ENCODE data around the gene CYP2B6. TPM values are rescaled to one million over a fixed set of nuclear protein-coding genes. Genes with fewer than 3 reads are reported as not detected.
"Not testable (repeated sequence)": the region's sequence is repeated elsewhere in the genome, so short reads cannot be mapped to it uniquely, and the experiment has no call there.

CYP2B6 gene
- total RNA-seq, 1 donor from 2014 or later = not detected

DNA sequence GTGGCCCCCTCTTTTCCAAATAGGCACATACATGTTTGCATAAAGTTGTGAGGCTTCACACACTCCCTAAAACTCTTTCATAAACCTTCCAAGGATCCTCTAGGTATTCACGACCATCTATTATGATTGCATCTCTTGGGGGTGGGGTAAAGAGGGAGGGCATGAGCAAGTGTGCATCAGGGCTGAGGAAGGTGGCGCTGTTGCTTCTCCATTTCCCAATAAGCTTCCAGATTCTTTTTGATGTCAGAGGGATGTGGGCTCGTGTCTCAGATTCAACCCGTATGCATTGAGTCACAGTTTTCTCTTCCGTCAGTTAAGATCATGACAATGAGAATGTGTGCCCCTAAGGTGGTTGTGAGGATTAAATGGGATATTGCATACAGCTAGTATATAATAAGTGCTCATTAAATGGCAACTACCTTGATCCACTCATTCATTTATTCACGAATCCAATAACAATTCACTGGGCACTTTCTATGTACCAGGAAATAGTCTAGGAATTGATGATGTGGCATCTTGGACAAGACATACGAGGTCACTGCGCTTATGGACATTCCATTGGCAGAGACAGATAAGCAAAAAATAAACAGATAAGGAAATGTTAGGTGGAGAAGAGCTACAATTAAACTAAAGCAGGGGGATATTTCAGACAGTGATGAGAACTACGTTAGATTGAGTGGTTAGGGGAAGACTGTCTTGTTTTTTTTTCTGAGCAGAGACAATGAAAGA is 10.3 kb downstream of the CYP2B6 start:
- DNase-seq = no peak
- peaks cover 13% of the 10 kb centered on the region for H3K27me3 Mint-ChIP-seq
- H3K27ac Mint-ChIP-seq = no peak overlapping the region
- intact Hi-C loops (cut with micrococcal nuclease) = no loop called here
- H3K9me3 Mint-ChIP-seq = peaks cover 3% of the 10 kb centered on the region
- H3K36me3 Mint-ChIP-seq (ENCODE audit: low read depth) = no peaks in the 10 kb centered on the region
- no peaks in the 10 kb centered on the region for H3K4me1 Mint-ChIP-seq
- H3K4me3 Mint-ChIP-seq = no peak overlapping the region

DNA sequence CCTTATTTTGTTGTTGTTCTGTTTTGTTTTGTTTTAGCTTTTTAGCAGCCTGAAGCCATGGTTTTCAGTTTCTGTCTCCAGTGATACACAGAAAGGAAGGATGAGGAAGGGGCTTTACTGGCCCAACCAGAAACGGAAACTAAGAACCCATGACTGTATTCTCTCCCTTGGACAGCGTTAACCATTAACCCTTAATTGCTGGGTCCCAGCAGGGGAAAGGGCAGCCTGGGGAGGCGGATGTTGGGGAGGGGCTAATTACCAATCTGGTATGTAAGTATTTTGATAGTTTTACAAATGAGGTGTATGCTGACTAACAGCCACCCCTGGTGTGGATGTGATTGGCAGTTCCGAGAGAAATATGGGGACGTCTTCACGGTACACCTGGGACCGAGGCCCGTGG is 12.6 kb downstream of the CYP2B6 start:
- not testable (repeated sequence) for H3K9me3 Mint-ChIP-seq, DNase-seq, H3K4me3 Mint-ChIP-seq

DNA sequence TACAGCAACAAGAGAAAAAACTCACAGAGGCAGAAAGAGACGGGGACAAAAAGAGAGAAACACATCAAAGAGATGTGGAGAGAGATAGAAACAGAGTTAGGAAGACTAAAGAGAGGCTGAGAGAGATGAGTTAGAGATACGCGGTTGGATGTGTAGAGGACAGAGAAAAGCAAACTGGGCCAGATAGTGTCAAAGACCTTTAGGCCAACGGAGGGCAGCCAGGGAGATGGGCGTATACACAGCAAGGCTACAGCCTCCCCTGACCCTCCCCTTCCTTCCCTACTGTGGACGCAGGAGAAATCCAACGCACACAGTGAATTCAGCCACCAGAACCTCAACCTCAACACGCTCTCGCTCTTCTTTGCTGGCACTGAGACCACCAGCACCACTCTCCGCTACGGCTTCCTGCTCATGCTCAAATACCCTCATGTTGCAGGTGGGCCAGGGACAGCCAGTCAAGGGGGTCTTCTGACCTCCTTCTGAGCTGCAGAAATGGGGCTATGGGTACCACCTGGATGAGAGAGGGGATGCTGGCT is 18.7 kb downstream of the CYP2B6 start:
- Mint-ChIP-seq H3K36me3 (ENCODE audit: low read depth) (no peaks in the 10 kb centered on the region), H3K27ac (no peak overlapping the region), H3K4me3 (no peak overlapping the region), H3K27me3 (peaks cover 43% of the 10 kb centered on the region), H3K9me3 (no peaks in the 10 kb centered on the region), H3K4me1 (no peaks in the 10 kb centered on the region)
- no peak for DNase-seq
- intact Hi-C loops (cut with micrococcal nuclease) = no loop called here

More for the DNA sequence above, 12.6 kb downstream of the CYP2B6 start:
- H3K4me1 Mint-ChIP-seq; intact Hi-C loops (cut with micrococcal nuclease); H3K27ac Mint-ChIP-seq; H3K36me3 Mint-ChIP-seq (ENCODE audit: low read depth): not testable (repeated sequence)
- peaks cover 16% of the 10 kb centered on the region for H3K27me3 Mint-ChIP-seq

DNA sequence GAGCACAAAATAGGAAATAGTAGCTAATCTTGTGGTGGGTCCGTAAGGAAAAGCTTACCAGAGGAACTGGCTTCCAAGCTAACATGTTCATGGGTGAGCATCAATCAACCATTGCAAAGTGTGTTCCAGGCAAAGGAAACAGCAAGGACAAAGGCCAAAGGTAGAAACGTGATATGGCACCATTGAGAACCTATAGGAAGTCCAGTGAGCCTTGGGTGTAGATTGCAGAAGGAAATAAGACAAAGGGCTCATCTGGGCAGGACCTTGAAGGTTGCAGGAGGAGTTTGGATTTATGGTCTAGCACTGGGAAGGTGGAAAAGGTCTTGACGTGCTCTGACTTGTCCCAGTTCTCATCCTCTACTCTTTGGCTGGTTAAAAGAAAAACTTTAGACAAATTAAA is 22.3 kb downstream of the CYP2B6 start:
- peaks cover 40% of the 10 kb centered on the region for H3K27me3 Mint-ChIP-seq
- H3K27ac Mint-ChIP-seq = no peak overlapping the region
- no peaks in the 10 kb centered on the region for H3K36me3 Mint-ChIP-seq (ENCODE audit: low read depth)
- H3K4me1 Mint-ChIP-seq = no peaks in the 10 kb centered on the region
- H3K9me3 Mint-ChIP-seq = no peaks in the 10 kb centered on the region
- no peak for DNase-seq
- H3K4me3 Mint-ChIP-seq = no peak overlapping the region
- intact Hi-C loops (cut with micrococcal nuclease) = no loop called here

DNA sequence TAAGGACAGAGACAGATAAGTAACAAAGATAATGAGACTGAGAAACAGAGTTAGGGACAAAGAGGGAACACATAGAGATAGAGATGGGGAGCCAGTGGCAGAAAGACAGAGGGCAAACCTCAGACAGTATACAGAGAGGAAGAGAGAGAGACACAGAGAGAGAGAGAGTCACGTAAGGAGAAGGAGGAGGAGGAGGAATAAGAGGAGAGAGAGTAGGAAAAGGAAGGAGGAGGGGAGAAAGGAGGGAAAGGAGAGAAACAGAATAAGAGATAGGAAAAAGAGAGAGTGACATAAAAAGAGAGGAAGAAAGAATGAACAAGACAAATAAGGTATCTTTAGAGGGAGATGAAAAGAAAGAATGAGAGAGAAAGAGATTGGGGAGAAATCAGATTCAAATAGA is 23.6 kb downstream of the CYP2B6 start:
- Mint-ChIP-seq H3K4me1 (no peaks in the 10 kb centered on the region), H3K27ac (no peak overlapping the region), H3K4me3 (no peak overlapping the region), H3K27me3 (peaks cover 40% of the 10 kb centered on the region), H3K9me3 (no peaks in the 10 kb centered on the region), H3K36me3 (ENCODE audit: low read depth) (no peaks in the 10 kb centered on the region)
- intact Hi-C loops (cut with micrococcal nuclease) = no loop called here
- no peak for DNase-seq

DNA sequence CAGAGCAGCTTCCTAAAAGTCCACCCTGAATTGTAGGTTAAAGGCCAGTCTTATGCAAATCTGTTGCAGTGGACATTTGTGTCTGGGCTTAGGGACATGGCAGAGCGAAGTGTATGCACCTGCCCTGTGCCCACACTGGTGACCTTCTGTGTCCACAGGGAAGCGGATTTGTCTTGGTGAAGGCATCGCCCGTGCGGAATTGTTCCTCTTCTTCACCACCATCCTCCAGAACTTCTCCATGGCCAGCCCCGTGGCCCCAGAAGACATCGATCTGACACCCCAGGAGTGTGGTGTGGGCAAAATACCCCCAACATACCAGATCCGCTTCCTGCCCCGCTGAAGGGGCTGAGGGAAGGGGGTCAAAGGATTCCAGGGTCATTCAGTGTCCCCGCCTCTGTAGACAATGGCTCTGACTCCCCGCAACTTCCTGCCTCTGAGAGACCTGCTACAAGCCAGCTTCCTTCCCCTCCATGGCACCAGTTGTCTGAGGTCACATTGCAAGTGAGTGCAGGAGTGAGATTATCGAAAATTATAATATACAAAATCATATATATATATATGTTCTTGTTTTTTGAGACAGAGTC is 25.5 kb downstream of the CYP2B6 start:
- H3K36me3 Mint-ChIP-seq (ENCODE audit: low read depth) = no peaks in the 10 kb centered on the region
- no peak for DNase-seq
- H3K27me3 Mint-ChIP-seq = peaks cover 30% of the 10 kb centered on the region
- no peaks in the 10 kb centered on the region for H3K4me1 Mint-ChIP-seq
- intact Hi-C loops (cut with micrococcal nuclease) = no loop called here
- H3K4me3 Mint-ChIP-seq = no peak overlapping the region
- no peak overlapping the region for H3K27ac Mint-ChIP-seq
- no peaks in the 10 kb centered on the region for H3K9me3 Mint-ChIP-seq

DNA sequence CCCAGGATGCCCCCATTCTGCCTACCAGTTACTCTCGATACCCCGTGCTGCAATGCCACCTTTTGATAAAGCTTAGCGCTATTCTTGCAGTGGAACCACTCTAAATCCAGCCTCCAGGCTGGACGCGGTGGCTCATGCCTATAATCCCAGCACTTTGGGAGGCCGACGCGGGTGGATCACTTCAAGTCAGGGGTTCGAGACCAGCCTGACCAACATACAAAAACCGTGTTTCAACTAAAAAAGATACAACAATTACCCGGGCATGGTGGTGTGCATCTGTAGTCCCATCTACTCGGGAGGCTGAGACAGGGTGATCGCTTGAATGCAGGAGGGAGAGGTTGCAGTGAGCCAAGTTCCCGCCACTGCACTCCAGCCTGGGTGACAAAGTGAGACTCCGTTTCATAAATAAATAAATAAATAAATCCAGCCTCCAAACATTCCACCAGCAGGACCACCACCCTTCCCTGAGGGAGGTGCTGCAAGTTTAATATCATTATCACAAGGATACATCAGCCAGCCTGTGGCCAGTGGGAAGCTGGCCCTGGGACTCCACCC is 27.7 kb downstream of the CYP2B6 start:
- H3K9me3 Mint-ChIP-seq = no peaks in the 10 kb centered on the region
- H3K27me3 Mint-ChIP-seq = peaks cover 18% of the 10 kb centered on the region
- no peak overlapping the region for H3K27ac Mint-ChIP-seq
- no peak overlapping the region for H3K4me3 Mint-ChIP-seq
- DNase-seq = no peak
- H3K36me3 Mint-ChIP-seq (ENCODE audit: low read depth) = no peaks in the 10 kb centered on the region
- intact Hi-C loops (cut with micrococcal nuclease) = no loop called here
- no peaks in the 10 kb centered on the region for H3K4me1 Mint-ChIP-seq

DNA sequence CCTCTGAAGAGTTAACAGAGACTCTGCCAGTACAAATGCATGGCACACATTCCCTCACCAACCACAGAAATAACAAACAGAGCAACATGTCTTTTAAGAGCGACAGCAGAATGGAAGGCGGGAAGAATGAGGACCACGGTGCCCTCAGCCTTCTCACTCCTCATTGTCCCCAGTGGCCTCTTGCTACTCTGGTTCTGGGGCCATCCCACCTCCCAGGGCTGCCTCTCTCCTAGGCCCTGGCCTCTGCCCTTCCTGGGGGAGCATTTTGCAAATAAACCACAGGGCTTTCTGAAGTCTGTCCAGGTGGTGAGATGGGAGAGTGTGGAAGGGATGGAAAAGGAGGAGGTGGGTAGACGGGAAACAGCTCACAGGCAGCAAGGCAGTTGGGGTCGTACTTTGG is 28.3 kb downstream of the CYP2B6 start:
- intact Hi-C loops (cut with micrococcal nuclease) = no loop called here
- H3K27me3 Mint-ChIP-seq = peaks cover 18% of the 10 kb centered on the region
- no peak overlapping the region for H3K4me3 Mint-ChIP-seq
- no peaks in the 10 kb centered on the region for H3K4me1 Mint-ChIP-seq
- H3K27ac Mint-ChIP-seq = no peak overlapping the region
- no peaks in the 10 kb centered on the region for H3K9me3 Mint-ChIP-seq
- no peak for DNase-seq
- H3K36me3 Mint-ChIP-seq (ENCODE audit: low read depth) = no peaks in the 10 kb centered on the region

DNA sequence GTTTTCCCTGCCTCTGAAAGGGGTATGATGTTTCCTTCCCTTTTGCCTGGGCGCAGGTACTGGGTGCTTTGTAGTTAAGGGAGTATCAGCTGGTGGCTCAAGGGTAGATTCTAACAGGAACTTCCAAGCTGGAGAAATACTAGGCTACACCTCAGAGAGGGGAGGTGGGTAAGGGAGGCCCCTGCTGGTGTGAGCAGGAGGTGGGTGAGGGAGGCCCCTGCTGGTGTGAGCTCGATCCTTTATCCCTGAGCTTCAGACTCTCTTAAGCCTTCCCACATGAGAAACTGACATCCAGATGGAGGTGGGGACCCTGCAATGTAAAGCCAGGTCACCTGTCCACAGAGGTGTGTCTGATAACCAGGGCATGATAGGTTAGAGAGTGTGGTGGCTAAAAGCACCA is 32.1 kb downstream of the CYP2B6 start:
- Mint-ChIP-seq H3K4me1 (no peaks in the 10 kb centered on the region), H3K9me3 (no peaks in the 10 kb centered on the region)

DNA sequence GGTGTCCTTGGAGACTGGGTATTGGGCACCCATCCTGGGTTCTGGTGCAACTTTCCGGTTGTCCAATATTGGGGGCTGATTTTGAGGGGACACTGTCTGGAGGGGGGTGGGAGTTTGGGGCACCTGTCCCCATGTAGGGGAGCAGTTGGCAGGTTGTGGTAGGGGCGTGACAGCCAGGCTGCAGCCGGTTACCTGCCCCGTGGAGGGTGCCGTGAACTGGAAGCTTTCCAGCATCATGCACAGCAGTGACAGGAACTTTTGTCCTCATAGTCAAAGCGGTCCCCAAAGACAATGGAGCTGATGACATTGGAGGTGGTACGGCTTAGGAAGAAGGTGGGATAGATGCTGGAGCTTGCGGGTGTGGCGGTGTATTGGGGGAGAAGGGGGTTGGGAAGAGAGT is 34.3 kb downstream of the CYP2B6 start:
- Mint-ChIP-seq H3K27ac (no peak overlapping the region), H3K36me3 (ENCODE audit: low read depth) (no peaks in the 10 kb centered on the region), H3K4me3 (no peak overlapping the region), H3K4me1 (no peaks in the 10 kb centered on the region), H3K9me3 (no peaks in the 10 kb centered on the region), H3K27me3 (peaks cover 26% of the 10 kb centered on the region)
- DNase-seq = no peak
- intact Hi-C loops (cut with micrococcal nuclease) = no loop called here

More for the DNA sequence above, 32.1 kb downstream of the CYP2B6 start:
- Mint-ChIP-seq H3K27me3 (peaks cover 27% of the 10 kb centered on the region), H3K4me3 (no peak overlapping the region), H3K27ac (no peak overlapping the region), H3K36me3 (ENCODE audit: low read depth) (no peaks in the 10 kb centered on the region)
- intact Hi-C loops (cut with micrococcal nuclease) = no loop called here
- no peak for DNase-seq

DNA sequence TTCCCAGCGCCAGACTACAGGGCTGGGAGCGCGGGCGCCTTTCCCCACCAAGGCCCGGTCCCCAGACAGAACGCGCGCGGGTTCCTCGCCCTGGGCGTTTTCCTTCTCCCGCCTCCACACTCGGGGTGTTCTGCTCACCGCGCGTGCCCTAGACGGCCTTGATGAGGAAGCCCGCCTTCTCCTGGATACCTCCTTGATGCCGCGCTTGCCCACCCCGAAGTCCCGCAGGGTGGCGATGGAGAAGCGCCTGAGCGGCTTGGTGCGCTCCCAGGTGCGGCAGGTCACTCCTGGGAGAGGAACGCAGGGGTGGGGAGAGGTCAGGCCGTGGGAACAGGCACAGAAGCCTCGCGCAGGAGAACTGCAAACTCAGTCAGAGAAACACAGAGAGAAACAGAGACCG is 34.8 kb downstream of the CYP2B6 start:
- Mint-ChIP-seq H3K4me3 (no peak overlapping the region), H3K36me3 (ENCODE audit: low read depth) (no peaks in the 10 kb centered on the region), H3K9me3 (no peaks in the 10 kb centered on the region), H3K27ac (no peak overlapping the region), H3K4me1 (no peaks in the 10 kb centered on the region), H3K27me3 (peaks cover 26% of the 10 kb centered on the region)
- intact Hi-C loops (cut with micrococcal nuclease) = no loop called here
- DNase-seq = no peak

DNA sequence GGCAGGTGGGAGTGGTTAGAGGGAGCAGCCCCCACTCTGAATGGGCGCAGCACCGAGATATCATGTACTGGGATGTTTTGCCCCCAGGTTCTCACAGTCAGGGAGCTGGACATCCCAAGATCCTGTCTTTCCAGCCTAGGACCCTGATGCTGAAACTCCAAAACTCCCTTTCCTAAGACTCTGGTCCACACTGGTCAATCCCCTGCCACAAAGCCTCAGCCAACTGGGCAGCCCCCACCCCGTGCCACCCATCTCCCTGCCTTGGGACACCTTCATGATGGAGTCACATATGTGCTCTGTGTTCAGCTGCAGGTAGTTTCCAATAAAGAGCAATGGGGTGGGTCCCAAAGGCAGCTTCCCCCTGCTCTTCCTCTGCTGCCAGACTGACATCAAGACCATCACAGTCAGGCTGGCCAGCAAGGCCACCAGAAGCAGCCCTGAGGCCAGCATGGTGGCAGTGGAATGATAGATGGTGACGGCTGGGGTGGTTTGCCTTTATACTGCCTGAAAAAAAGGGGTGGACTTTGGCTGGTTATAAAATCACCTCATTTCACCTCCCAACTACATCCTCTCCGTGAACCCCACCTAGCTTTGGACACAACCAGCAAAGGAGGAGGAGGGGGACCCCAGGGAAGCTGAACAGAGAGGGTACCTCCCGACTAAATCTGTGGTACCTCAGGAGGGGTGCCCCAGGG is 36.3 kb downstream of the CYP2B6 start:
- intact Hi-C loops (cut with micrococcal nuclease) = no loop called here
- peaks cover 2% of the 10 kb centered on the region for H3K36me3 Mint-ChIP-seq (ENCODE audit: low read depth)

DNA sequence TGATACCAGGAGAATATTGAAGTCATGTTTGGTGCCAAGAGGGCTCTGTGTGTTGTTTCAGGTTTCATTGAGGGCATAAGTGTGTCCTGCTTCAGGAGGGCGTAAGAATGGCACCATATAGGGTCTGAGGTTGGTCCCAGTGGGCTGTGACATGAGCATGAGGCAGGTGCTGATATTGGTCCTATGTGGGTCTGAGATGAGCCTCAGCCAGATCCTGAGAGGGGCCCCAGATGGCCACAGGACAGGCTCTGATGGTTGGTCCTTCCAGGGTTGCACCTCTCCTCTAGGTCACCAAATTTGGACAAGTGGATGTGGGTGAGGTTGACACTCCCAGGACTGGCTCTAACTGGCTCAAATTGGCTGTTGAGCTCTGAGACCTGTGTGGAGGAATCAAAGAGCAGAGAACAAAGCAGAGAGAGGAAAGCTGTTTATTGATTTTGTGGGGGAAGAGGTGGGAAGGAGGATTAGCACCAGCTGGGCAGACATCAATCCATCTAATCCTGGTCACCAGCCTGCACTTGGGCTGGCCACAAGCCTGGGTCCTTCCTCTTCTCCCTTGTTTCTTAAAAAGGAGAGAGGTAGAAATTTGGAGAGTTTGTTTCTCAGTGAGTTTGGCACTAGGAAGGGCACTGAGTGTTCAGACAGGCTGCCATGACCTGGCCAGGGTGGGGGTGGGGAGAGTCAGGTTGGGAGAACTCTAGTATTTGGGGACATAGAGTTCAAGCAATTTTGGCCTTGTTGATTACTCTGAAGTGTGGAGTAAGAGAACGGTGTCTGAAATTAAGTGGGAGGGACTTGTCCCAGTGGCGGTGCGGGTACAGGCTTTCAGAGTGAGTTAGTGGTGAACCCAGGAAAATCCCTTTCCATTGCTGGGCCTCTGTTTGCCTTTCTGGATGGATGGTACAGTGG is 38.7 kb downstream of the CYP2B6 start:
- Mint-ChIP-seq H3K36me3 (ENCODE audit: low read depth) (peaks cover 2% of the 10 kb centered on the region), H3K9me3 (peaks cover 6% of the 10 kb centered on the region), H3K27ac (no peak overlapping the region), H3K27me3 (peaks cover 24% of the 10 kb centered on the region), H3K4me3 (no peak overlapping the region), H3K4me1 (peaks cover 5% of the 10 kb centered on the region)
- intact Hi-C loops (cut with micrococcal nuclease) = no loop called here
- no peak for DNase-seq

More for the DNA sequence above, 36.3 kb downstream of the CYP2B6 start:
- Mint-ChIP-seq H3K27me3 (peaks cover 26% of the 10 kb centered on the region), H3K27ac (no peak overlapping the region), H3K4me1 (peaks cover 3% of the 10 kb centered on the region), H3K9me3 (peaks cover 6% of the 10 kb centered on the region), H3K4me3 (no peak overlapping the region)
- no peak for DNase-seq
